Naive thymus-derived CD4-positive, alpha-beta T cell (primary cell): ENCODE results near the gene CAPN9. TPM values are rescaled to one million over a fixed set of nuclear protein-coding genes. Genes with fewer than 3 reads are reported as not detected.

ENCODE experiments used
- ATAC-seq: fragments of 150-1000 bp; cut with Tn5 transposase; 2 replicates; pipeline ENCODE4 v1.10.0; 2021; ENCODE audit warnings: mild to moderate bottlenecking, moderate library complexity
- CTCF ChIA-PET: fragments of 350-600 bp; sonication (Branson Sonifier 250); formaldehyde crosslinking; loops from one replicate; lab custom pipeline; 2021; ENCODE audit warnings: antibody characterized with exemption; lab: Charles Lee
- POLR2A ChIA-PET: fragments of 350-600 bp; sonication (Branson Sonifier 250); formaldehyde crosslinking; loops from one replicate; lab custom pipeline; 2021; ENCODE audit warnings: antibody characterized with exemption, inconsistent platforms; lab: Charles Lee
- DNase-seq, 9 donors: peaks; one replicate each; pipeline versions ENCODE4 v3.0.0 to v3.0.0-alpha.2; 2020 to 2022; ENCODE audit warnings: mixed read lengths in 1 of 9
- H3K27ac ChIP-seq: one replicate; pipeline ENCODE4 v1.7.0; 2013; ENCODE audit warnings: mild to moderate bottlenecking, low read depth, low read length, moderate library complexity
- H3K27me3 ChIP-seq, 2 donors: one replicate each; pipeline ENCODE4 v1.7.0; 2013; ENCODE audit warnings: low read length in 2 of 2, mild to moderate bottlenecking in 2 of 2, moderate library complexity in 2 of 2; ENCODE audit not compliant: control insufficient read depth in 2 of 2, insufficient read depth in 2 of 2
- H3K36me3 ChIP-seq, 3 experiments: 1 replicate in 2 of 3; 2 replicates in 1 of 3; pipeline ENCODE4 v1.7.0; 2013; ENCODE audit warnings: low read length in 3 of 3, mild to moderate bottlenecking in 3 of 3, moderate library complexity in 1 of 3; ENCODE audit not compliant: insufficient read depth in 3 of 3, control insufficient read depth in 2 of 3
- H3K4me1 ChIP-seq, 2 donors: one replicate each; pipeline ENCODE4 v1.7.0; 2013; ENCODE audit warnings: low read length in 2 of 2, mild to moderate bottlenecking in 2 of 2, moderate library complexity in 1 of 2; ENCODE audit not compliant: control insufficient read depth in 2 of 2, insufficient read depth in 2 of 2
- H3K4me3 ChIP-seq: 2 replicates; pipeline ENCODE4 v1.7.0; 2013; ENCODE audit warnings: mild to moderate bottlenecking, low read length
- H3K9me3 ChIP-seq, 3 experiments: 1 replicate in 2 of 3; 2 replicates in 1 of 3; pipeline ENCODE4 v1.7.0; 2013; ENCODE audit warnings: low read length in 3 of 3; ENCODE audit not compliant: control insufficient read depth in 2 of 3
- H3K27ac Mint-ChIP-seq, 9 donors: one replicate each; pipeline ENCODE4 v1.8.0; 2020 to 2022; ENCODE audit warnings: mixed read lengths in 9 of 9, mild to moderate bottlenecking in 8 of 9, moderate library complexity in 5 of 9, inconsistent platforms in 2 of 9
- H3K27me3 Mint-ChIP-seq, 5 donors: one replicate each; pipeline ENCODE4 v1.8.0; 2021 to 2022; ENCODE audit warnings: mixed read lengths in 5 of 5, mild to moderate bottlenecking in 1 of 5
- H3K36me3 Mint-ChIP-seq, 5 donors: one replicate each; pipeline ENCODE4 v1.8.0; 2020 to 2022; ENCODE audit warnings: mixed read lengths in 5 of 5, mild to moderate bottlenecking in 3 of 5, inconsistent platforms in 1 of 5
- H3K4me1 Mint-ChIP-seq, 7 donors: one replicate each; pipeline ENCODE4 v1.8.0; 2020 to 2022; ENCODE audit warnings: mixed read lengths in 7 of 7, mild to moderate bottlenecking in 3 of 7, inconsistent platforms in 1 of 7
- H3K4me3 Mint-ChIP-seq, 10 donors: one replicate each; pipeline ENCODE4 v1.8.0; 2020 to 2022; ENCODE audit warnings: mild to moderate bottlenecking in 10 of 10, mixed read lengths in 10 of 10, moderate library complexity in 6 of 10, inconsistent platforms in 2 of 10
- H3K9me3 Mint-ChIP-seq, 11 donors: one replicate each; pipeline ENCODE4 v1.8.0; 2020 to 2022; ENCODE audit warnings: mixed read lengths in 11 of 11, mild to moderate bottlenecking in 4 of 11, inconsistent platforms in 1 of 11, moderate library complexity in 1 of 11
- intact Hi-C, 2 donors: fragments of 100-400 bp; cut with micrococcal nuclease; formaldehyde crosslinking; loops; one replicate each; pipeline ENCODE4 v1.15.1; 2023
- polyA plus RNA-seq, 2 donors: library from polyadenylated mRNA; unstranded; fragments of 300-500 nt; fragmentation: Illumina TruSeq; gene quantifications; one replicate each; pipeline ENCODE4 v1.2.3, GENCODE V29; 2021
- total RNA-seq, 6 experiments: library from RNA in 5 of 6; stranded (reverse) in 5 of 6; gene quantifications; 1 replicate in 5 of 6; 2 replicates in 1 of 6; pipeline ENCODE4 v1.2.3 and lab custom pipeline; 2021 to 2026

Gene CAPN9
- total and polyA plus RNA-seq, 7 experiments from 2014 or later = 0.12 TPM; not detected in 6

DNA sequence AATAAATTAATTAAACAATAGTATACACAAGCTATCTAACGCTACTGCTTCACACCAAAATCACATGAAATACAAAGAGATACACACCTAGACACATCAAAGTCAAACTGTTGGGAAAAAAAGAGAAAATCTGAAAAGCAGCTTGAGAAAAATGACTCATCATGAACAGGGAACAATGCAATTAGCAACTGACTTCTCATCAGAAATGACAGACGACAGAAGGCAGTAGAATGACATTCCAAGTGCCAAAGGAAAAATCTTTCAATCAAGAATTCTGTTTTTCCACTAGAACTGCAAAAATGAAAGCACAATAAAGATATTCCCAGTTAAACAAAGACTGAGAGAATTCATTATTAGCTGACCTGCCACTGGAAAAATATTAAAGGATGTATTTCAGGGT lies 57.2 kb downstream of the CAPN9 start:
- Histone ChIP-seq H3K27ac (no peak overlapping the region), H3K27me3 (no peaks in the 10 kb centered on the region), H3K36me3 (no peaks in the 10 kb centered on the region), H3K9me3 (no peaks in the 10 kb centered on the region), H3K4me1 (no peaks in the 10 kb centered on the region), H3K4me3 (no peak overlapping the region)
- Mint-ChIP-seq H3K27me3 (peaks cover 0 to 11% (median 5%) of the 10 kb centered on the region in 5 donors), H3K4me3 (no peak overlapping the region), H3K9me3 (peaks cover 0 to 7% (median 4%) of the 10 kb centered on the region in 11 donors), H3K36me3 (peaks cover 0 to 4% (median 0%) of the 10 kb centered on the region in 5 donors), H3K27ac (no peak overlapping the region), H3K4me1 (peaks cover 0 to 1% (median 0%) of the 10 kb centered on the region in 7 donors)
- ChIA-PET CTCF (interaction anchor here (0.7 kb wide), 1 partner anchor 22 kb away, joined by 3 read pairs; no protein-coding TSS in a partner anchor), POLR2A (no interaction called here)
- DNase-seq (no peak), ATAC-seq (no peak)
- intact Hi-C loops = no loop called here

DNA sequence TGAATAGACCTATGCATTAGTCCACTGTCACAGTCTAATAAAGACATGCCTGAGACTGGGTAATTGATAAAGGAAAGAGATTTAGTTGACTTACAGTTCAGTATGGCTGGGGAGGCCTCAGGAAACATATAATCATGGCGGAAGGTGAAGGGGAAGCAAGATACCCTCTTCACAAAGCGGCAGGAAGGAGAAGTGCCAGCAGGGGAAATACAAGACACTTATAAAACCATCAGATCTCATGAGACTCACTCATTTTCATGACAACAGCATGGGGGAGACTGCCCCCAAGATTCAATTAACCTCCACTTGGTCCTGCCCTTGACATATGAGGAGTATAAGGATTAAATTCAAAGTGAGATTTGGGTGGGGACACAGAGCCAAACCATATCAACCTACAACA lies 59.4 kb downstream of the CAPN9 start:
- Mint-ChIP-seq H3K9me3 (peaks cover 0 to 9% (median 4%) of the 10 kb centered on the region in 11 donors), H3K4me3 (no peak overlapping the region), H3K36me3 (peaks cover 0 to 4% (median 0%) of the 10 kb centered on the region in 5 donors), H3K4me1 (peaks cover 0 to 1% (median 0%) of the 10 kb centered on the region in 7 donors), H3K27ac (no peak overlapping the region), H3K27me3 (peaks cover 0 to 9% (median 4%) of the 10 kb centered on the region in 5 donors)
- Histone ChIP-seq H3K4me3 (no peak overlapping the region), H3K27me3 (no peaks in the 10 kb centered on the region), H3K36me3 (no peaks in the 10 kb centered on the region), H3K27ac (no peak overlapping the region), H3K4me1 (no peaks in the 10 kb centered on the region), H3K9me3 (no peaks in the 10 kb centered on the region)
- no peak for ATAC-seq
- ChIA-PET CTCF (no interaction called here), POLR2A (no interaction called here)
- DNase-seq = no peak
- intact Hi-C loops = no loop called here

DNA sequence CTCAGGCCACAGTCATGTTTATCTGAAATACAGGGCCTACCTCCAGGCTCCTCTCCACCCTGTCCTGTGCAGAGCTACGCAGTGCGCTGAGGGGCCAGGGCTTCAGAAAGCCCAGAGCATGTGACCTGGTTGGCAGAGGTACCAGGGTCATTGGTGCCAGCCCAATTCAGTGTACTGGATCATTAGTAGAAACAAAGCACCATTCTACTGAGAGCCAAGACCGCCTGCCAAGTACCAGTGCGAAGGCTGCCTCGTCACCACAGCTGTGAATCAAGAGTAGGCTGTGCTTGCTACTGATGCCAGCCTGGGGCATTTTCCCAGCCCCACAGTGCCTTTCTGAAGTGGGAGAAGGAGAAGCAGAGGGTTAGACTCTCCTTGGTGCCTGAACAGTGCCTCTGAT lies 59.8 kb downstream of the CAPN9 start:
- Histone ChIP-seq H3K4me1 (no peaks in the 10 kb centered on the region), H3K4me3 (no peak overlapping the region), H3K9me3 (no peaks in the 10 kb centered on the region), H3K27ac (no peak overlapping the region), H3K36me3 (no peaks in the 10 kb centered on the region), H3K27me3 (no peaks in the 10 kb centered on the region)
- intact Hi-C loops = no loop called here
- Mint-ChIP-seq H3K4me3 (no peak overlapping the region), H3K27ac (no peak overlapping the region), H3K27me3 (peaks cover 0 to 7% (median 4%) of the 10 kb centered on the region in 5 donors), H3K4me1 (peaks cover 0 to 1% (median 0%) of the 10 kb centered on the region in 7 donors), H3K36me3 (peaks cover 0 to 4% (median 0%) of the 10 kb centered on the region in 5 donors), H3K9me3 (peaks cover 0 to 12% (median 4%) of the 10 kb centered on the region in 11 donors)
- ATAC-seq (no peak), DNase-seq (no peak)
- ChIA-PET POLR2A (no interaction called here), CTCF (no interaction called here)

DNA sequence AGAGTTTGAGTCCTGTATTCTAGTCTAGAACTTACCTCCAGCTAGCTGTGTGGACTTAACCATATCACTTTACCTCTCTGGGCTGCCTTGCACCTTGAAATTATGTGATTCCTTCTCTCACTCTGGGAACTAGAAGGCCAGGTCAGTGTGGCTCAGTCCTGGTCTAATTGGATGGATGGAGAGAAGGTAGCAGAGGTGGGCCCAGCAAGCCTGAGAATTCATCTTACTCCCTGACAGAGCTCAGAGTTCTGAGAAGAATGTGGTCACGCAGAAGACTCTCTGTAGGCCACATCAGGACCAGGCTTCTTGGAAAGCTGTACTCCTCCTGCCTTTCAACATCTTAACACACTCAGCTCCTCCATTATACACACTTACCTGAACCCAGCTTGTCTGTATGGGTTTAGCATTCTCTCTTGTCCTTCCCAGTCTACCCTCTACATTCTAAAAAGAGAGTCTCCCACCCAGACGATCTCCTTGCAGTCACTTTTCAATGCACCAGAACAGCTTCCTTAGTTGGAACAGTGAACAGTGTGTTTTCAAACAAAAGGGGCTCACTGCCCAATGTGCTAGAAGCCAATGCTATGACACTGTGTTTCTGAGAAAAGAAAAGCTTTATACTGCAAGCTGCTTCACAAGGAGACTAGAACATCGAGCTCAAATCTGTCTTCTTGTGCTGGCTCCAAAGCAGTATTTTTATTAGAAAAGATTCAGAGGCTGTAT lies 60.5 kb downstream of the CAPN9 start:
- POLR2A ChIA-PET = no interaction called here
- H3K27me3 ChIP-seq = no peaks in the 10 kb centered on the region
- no peak for ATAC-seq
- Mint-ChIP-seq H3K27ac (no peak overlapping the region), H3K36me3 (peaks cover 0 to 5% (median 0%) of the 10 kb centered on the region in 5 donors), H3K4me1 (peaks cover 0 to 1% (median 0%) of the 10 kb centered on the region in 7 donors), H3K27me3 (peaks cover 0 to 7% (median 4%) of the 10 kb centered on the region in 5 donors), H3K4me3 (no peak overlapping the region), H3K9me3 (peaks cover 3 to 19% (median 8%) of the 10 kb centered on the region in 11 donors)
- H3K36me3 ChIP-seq = no peaks in the 10 kb centered on the region
- intact Hi-C loops = no loop called here
- CTCF ChIA-PET = no interaction called here
- DNase-seq = no peak
- no peak overlapping the region for H3K27ac ChIP-seq
- H3K4me3 ChIP-seq = no peak overlapping the region
- H3K9me3 ChIP-seq = peaks cover 0 to 2% (median 0%) of the 10 kb centered on the region in 3 experiments
- no peaks in the 10 kb centered on the region for H3K4me1 ChIP-seq

DNA sequence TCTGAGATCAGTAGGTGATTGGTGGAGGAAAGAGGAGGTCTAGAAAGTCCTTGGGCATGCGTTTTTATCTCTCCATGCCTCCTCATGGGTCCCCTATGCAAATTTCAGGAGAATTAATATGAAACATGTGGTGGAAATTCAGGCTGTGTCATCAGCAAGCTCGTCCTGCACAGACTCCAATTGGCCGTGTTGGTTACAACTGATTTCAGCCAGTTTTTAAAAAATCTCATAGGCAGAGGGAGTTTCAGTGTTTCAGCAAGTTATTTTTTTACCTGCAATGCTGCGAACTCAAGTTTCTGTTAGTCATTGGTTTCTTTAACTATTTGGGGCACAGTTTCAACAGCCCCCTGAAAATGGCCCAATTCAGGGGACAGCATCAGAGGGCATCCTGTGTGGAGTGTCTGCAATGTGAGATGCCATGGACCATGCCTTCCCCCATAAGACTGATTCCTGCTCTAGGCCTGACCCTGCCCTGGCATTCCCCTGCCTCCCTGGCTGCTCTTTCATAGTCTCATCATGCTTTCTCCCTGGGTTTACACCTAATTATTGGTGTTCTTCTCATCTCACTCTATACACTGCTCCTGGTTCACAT lies 61.2 kb downstream of the CAPN9 start:
- no peak overlapping the region for H3K27ac Mint-ChIP-seq
- H3K27me3 Mint-ChIP-seq = peaks cover 0 to 9% (median 7%) of the 10 kb centered on the region in 5 donors
- H3K4me3 Mint-ChIP-seq = no peak overlapping the region
- CTCF ChIA-PET = no interaction called here
- Histone ChIP-seq H3K27me3 (no peaks in the 10 kb centered on the region), H3K9me3 (peaks cover 0 to 9% (median 0%) of the 10 kb centered on the region in 3 experiments), H3K4me1 (no peaks in the 10 kb centered on the region), H3K4me3 (no peak overlapping the region), H3K36me3 (no peaks in the 10 kb centered on the region), H3K27ac (no peak overlapping the region)
- POLR2A ChIA-PET = no interaction called here
- DNase-seq = no peak
- H3K36me3 Mint-ChIP-seq = peaks cover 0 to 9% (median 0%) of the 10 kb centered on the region in 5 donors
- H3K4me1 Mint-ChIP-seq = peaks cover 0 to 1% (median 0%) of the 10 kb centered on the region in 7 donors
- intact Hi-C loops = no loop called here
- H3K9me3 Mint-ChIP-seq = peaks cover 6 to 25% (median 14%) of the 10 kb centered on the region in 11 donors
- ATAC-seq = no peak

- H3K36me3 ChIP-seq = no peaks in the 10 kb centered on the region
- Mint-ChIP-seq H3K27me3 (peaks cover 0 to 16% (median 6%) of the 10 kb centered on the region in 5 donors), H3K9me3 (peaks cover 10 to 33% (median 19%) of the 10 kb centered on the region in 11 donors), H3K4me3 (no peak overlapping the region), H3K27ac (no peak overlapping the region), H3K4me1 (peaks cover 0 to 1% (median 0%) of the 10 kb centered on the region in 7 donors), H3K36me3 (peaks cover 0 to 9% (median 0%) of the 10 kb centered on the region in 5 donors)
- CTCF ChIA-PET = no interaction called here
- H3K27me3 ChIP-seq = no peaks in the 10 kb centered on the region
- ATAC-seq (no peak), DNase-seq (no peak)
- H3K4me1 ChIP-seq = no peaks in the 10 kb centered on the region
- POLR2A ChIA-PET = no interaction called here
- no peak overlapping the region for H3K27ac ChIP-seq
- intact Hi-C loops = no loop called here
- peaks cover 0 to 11% (median 0%) of the 10 kb centered on the region in 3 experiments for H3K9me3 ChIP-seq
- H3K4me3 ChIP-seq = no peak overlapping the region
Observed at GRCh38 chr1:230809256-230809990, 62.2 kb downstream of the CAPN9 start.
